GM12878 (cell line): Measurements from ENCODE around the gene CD2. TPM values are rescaled to one million over a fixed set of nuclear protein-coding genes. Genes with fewer than 3 reads are reported as not detected.

Experiments
- ATAC-seq: fragments of 200-7000 bp; cut with Tn5 transposase; 3 replicates; pipeline ENCODE4 v1.9.1; 2020; ENCODE audit warnings: mild to moderate bottlenecking, moderate library complexity
- BruUV-seq: library from RNA; stranded (reverse); fragments of 400-500 nt; replicated peaks from 2 replicates; lab custom pipeline; 2021; lab: Mats Ljungman, UMichigan
- CTCF ChIA-PET: fragments of 300-600 bp; sonication (Branson Sonifier 250); formaldehyde crosslinking; extraction: SDS; loops from one replicate; lab custom pipeline; 2021; ENCODE audit warnings: inconsistent platforms; lab: Yijun Ruan, JAX
- POLR2A ChIA-PET: fragments of 350-600 bp; formaldehyde crosslinking; extraction: SDS; loops from one replicate; lab custom pipeline; 2021; ENCODE audit warnings: inconsistent platforms; lab: Charles Lee
- RAD21 ChIA-PET: fragments of 300-600 bp; sonication (Branson Sonifier 250); formaldehyde crosslinking; loops from one replicate; lab custom pipeline; 2023; ENCODE audit warnings: antibody characterized with exemption; ENCODE audit not compliant: unreplicated experiment; lab: Charles Lee
- SMC1A ChIA-PET: fragments of 300-600 bp; sonication (Branson Sonifier 250); formaldehyde crosslinking; loops from one replicate; lab custom pipeline; 2023; ENCODE audit not compliant: unreplicated experiment, uncharacterized antibody; lab: Charles Lee
- DNase-seq: peaks from one replicate; pipeline ENCODE4 v3.0.0-alpha.2; 2011; ENCODE audit warnings: low read depth, low spot score
- FAIRE-seq: peaks from 3 replicates; lab custom pipeline; 2011; peaks lifted over from hg19 to GRCh38; lab: Jason Lieb, UNC
- H2AFZ ChIP-seq: 2 replicates; pipeline ENCODE4 v1.6.0; 2011; ENCODE audit warnings: low read depth, low read length, control low read depth; ENCODE audit not compliant: control insufficient read depth
- H3K27ac ChIP-seq: 2 replicates; pipeline ENCODE4 v1.5.1; 2011; ENCODE audit warnings: control low read depth; ENCODE audit not compliant: control insufficient read depth, insufficient read depth
- H3K27me3 ChIP-seq, 2 experiments: replicated peaks in 1 of 2; 2 replicates each; pipeline versions ENCODE4 v1.6.0 to v1.6.1; 2011; ENCODE audit warnings: low read length in 1 of 2; ENCODE audit not compliant: control insufficient read depth in 2 of 2, insufficient read depth in 2 of 2
- H3K36me3 ChIP-seq, 2 experiments: 2 replicates each; pipeline ENCODE4 v1.5.1; 2011; ENCODE audit warnings: low read length in 1 of 2; ENCODE audit not compliant: control insufficient read depth in 2 of 2, insufficient read depth in 2 of 2
- H3K4me1 ChIP-seq: 2 replicates; pipeline ENCODE4 v1.6.1; 2011; ENCODE audit warnings: mild to moderate bottlenecking, low read length, moderate library complexity, mixed read lengths; ENCODE audit not compliant: control insufficient read depth, insufficient read depth
- H3K4me2 ChIP-seq: 2 replicates; pipeline ENCODE4 v1.6.0; 2011; ENCODE audit warnings: control low read depth; ENCODE audit not compliant: control insufficient read depth, insufficient read depth
- H3K4me3 ChIP-seq: fragments of 200-600 bp; sonication (generic); 2 replicates; pipeline ENCODE4 v1.5.1; 2016
- H3K79me2 ChIP-seq: 2 replicates; pipeline ENCODE4 v1.6.0; 2011; ENCODE audit warnings: low read length; ENCODE audit not compliant: control insufficient read depth, insufficient read depth
- H3K9ac ChIP-seq: 2 replicates; pipeline ENCODE4 v1.8.0; 2011; ENCODE audit warnings: low read length, control low read depth, mixed read lengths; ENCODE audit not compliant: control insufficient read depth, insufficient read depth
- H3K9me3 ChIP-seq: replicated peaks from 3 replicates; pipeline ENCODE4 v1.5.1; 2011; ENCODE audit warnings: mild to moderate bottlenecking, low read length; ENCODE audit not compliant: control insufficient read depth, insufficient read depth
- H4K20me1 ChIP-seq: 2 replicates; pipeline ENCODE4 v1.6.0; 2011; ENCODE audit not compliant: control insufficient read depth, insufficient read depth
- ATF7 ChIP-seq: fragments of 450-650 bp; IDR thresholded peaks from 2 replicates; pipeline ENCODE4 v1.6.1; 2016; ENCODE audit warnings: low read depth, mild to moderate bottlenecking
- CHD4 ChIP-seq: fragments of 200-600 bp; sonication (generic); IDR thresholded peaks from 2 replicates; pipeline ENCODE4 v1.6.1; 2016; ENCODE audit warnings: mild to moderate bottlenecking
- IRF4 ChIP-seq: IDR thresholded peaks from 2 replicates; pipeline ENCODE4 v1.6.1; 2011; ENCODE audit warnings: low read depth, low read length
- JUNB ChIP-seq: IDR thresholded peaks from 2 replicates; pipeline ENCODE4 v1.6.1; 2016; ENCODE audit warnings: antibody characterized with exemption, mild to moderate bottlenecking
- LARP7 ChIP-seq: fragments of 450-650 bp; IDR thresholded peaks from 2 replicates; pipeline ENCODE4 v1.6.1; 2017; ENCODE audit warnings: mild to moderate bottlenecking
- MYC ChIP-seq: IDR thresholded peaks from 2 replicates; pipeline ENCODE4 v1.6.1; 2011; ENCODE audit warnings: mild to moderate bottlenecking, low read length, moderate library complexity, inconsistent platforms; ENCODE audit not compliant: insufficient read depth, insufficient replicate concordance, insufficient read length, severe bottlenecking
- PML ChIP-seq: IDR thresholded peaks from 2 replicates; pipeline ENCODE4 v1.6.1; 2012; ENCODE audit warnings: low read length, inconsistent platforms
- POLR2AphosphoS2 ChIP-seq: IDR thresholded peaks from 2 replicates; pipeline ENCODE4 v1.6.1; 2011; ENCODE audit warnings: low read depth, mild to moderate bottlenecking, low read length, improper control_type of control experiment, moderate library complexity
- POU2F2 ChIP-seq: IDR thresholded peaks from 3 replicates; pipeline ENCODE4 v1.6.1; 2011; ENCODE audit warnings: low read depth, mild to moderate bottlenecking, low read length, borderline replicate concordance
- SMARCA5 ChIP-seq: fragments of 450-650 bp; IDR thresholded peaks from 2 replicates; pipeline ENCODE4 v1.6.1; 2017; ENCODE audit warnings: mild to moderate bottlenecking
- ZNF622 ChIP-seq: fragments of 450-650 bp; IDR thresholded peaks from 2 replicates; pipeline ENCODE4 v1.6.1; 2017; ENCODE audit warnings: mild to moderate bottlenecking, inconsistent platforms
- WGBS: methylation state at CpG from one replicate; pipeline ENCODE4 v1.1.6; 2016; ENCODE audit warnings: low lambda C conversion rate; ENCODE audit not compliant: insufficient replicate concordance, insufficient coverage; ENCODE audit errors: missing lambda C conversion rate; 5-methylcytosine and 5-hydroxymethylcytosine counted together
- in situ Hi-C: fragments of 300-500 bp; cut with MboI; formaldehyde crosslinking; loops from 9 replicates; pipeline ENCODE4 v1.14.3; 2018; ENCODE audit warnings: mixed read lengths
- intact Hi-C: fragments of 100-400 bp; cut with micrococcal nuclease; formaldehyde crosslinking; loops from one replicate; pipeline ENCODE4 v1.14.2; 2022; ENCODE audit not compliant: unreplicated experiment
- polyA plus RNA-seq, 11 experiments: library from polyadenylated mRNA; depleted of rRNA in 4 of 11; unstranded in 6 of 11; stranded (reverse) in 5 of 11; fragments of >200 nt; fragmentation: Nextera tagmentation in 4 of 11; fragmentation: Illumina TruSeq in 1 of 11; extraction: Ambion mirVana in 4 of 11; extraction: Trizol in 1 of 11; gene quantifications; 1 replicate in 1 of 11; 2 replicates in 10 of 11; pipeline versions ENCODE4 v1.2.1 to v1.2.3, GENCODE V29; 2011 to 2016; ENCODE audit warnings: inconsistent platforms in 2 of 11, missing spikeins in 2 of 11, low read depth in 1 of 11
- total RNA-seq, 4 experiments: library from RNA; depleted of rRNA in 3 of 4; stranded (reverse); fragments of >200 nt in 3 of 4; fragmentation: Illumina TruSeq in 1 of 4; extraction: Trizol in 1 of 4; gene quantifications; 2 replicates each; pipeline versions ENCODE4 v1.2.1 to v1.2.3, GENCODE V29; 2013 to 2021
- TF ChIP-seq, protein P1 (sequence below): fragments of 450-650 bp; IDR thresholded peaks from 2 replicates; pipeline ENCODE4 v1.6.1; 2017; ENCODE audit warnings: mild to moderate bottlenecking, moderate library complexity

Gene CD2
- total and polyA plus RNA-seq, 10 of the 15 experiments (the other 5 are each of a cell fraction or from before 2014, with no cell fraction given): 0.15 to 4.3 (median 2.8) TPM

DNA sequence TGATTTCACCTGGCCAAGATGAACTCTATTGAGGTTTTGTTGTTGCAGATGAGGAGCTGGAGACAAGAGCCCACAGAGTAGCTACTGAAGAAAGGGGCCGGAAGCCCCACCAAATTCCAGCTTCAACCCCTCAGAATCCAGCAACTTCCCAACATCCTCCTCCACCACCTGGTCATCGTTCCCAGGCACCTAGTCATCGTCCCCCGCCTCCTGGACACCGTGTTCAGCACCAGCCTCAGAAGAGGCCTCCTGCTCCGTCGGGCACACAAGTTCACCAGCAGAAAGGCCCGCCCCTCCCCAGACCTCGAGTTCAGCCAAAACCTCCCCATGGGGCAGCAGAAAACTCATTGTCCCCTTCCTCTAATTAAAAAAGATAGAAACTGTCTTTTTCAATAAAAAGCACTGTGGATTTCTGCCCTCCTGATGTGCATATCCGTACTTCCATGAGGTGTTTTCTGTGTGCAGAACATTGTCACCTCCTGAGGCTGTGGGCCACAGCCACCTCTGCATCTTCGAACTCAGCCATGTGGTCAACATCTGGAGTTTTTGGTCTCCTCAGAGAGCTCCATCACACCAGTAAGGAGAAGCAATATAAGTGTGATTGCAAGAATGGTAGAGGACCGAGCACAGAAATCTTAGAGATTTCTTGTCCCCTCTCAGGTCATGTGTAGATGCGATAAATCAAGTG, 14.3 kb downstream of the CD2 start:
- SMC1A ChIA-PET: interaction anchor here (1.0 to 14.5 kb wide), 23 partner anchors 9 to 294 kb away, joined by 3 to 224 read pairs (median 8); partner anchors contain the start of genes CD2 and TTF2
- H2AFZ ChIP-seq: no peak overlapping the region; the same call in 1 of the 2 replicates
- no peak overlapping the region; the same call in 1 of the 2 replicates for H3K4me3 ChIP-seq
- POLR2A ChIA-PET: interaction anchor here (1.2 to 5.9 kb wide), 3 partner anchors 17 to 58 kb away, joined by 3 to 45 read pairs (median 15); no protein-coding TSS in a partner anchor
- intact Hi-C loops (loop anchor here (1.0 to 2.0 kb wide), 2 partner anchors 30 to 48 kb away; no protein-coding TSS in a partner anchor), in situ Hi-C loops (no loop called here)
- RAD21 ChIA-PET: interaction anchor here (0.6 to 12.0 kb wide), 14 partner anchors 14 to 288 kb away, joined by 3 to 176 read pairs (median 6); partner anchors contain the start of gene CD2
- ATAC-seq: no peak
- H3K9ac ChIP-seq: no peak overlapping the region
- H4K20me1 ChIP-seq: no peaks in the 10 kb centered on the region
- no peaks in the 10 kb centered on the region for H3K79me2 ChIP-seq
- H3K27ac ChIP-seq: peak overlapping the region; percentile 40; the same call in 1 of the 2 replicates
- peak overlapping the region; percentile 52 for H3K4me2 ChIP-seq
- 70% methylated on average over 13 of the region's 13 CpGs for WGBS
- no peaks in the 10 kb centered on the region for H3K27me3 ChIP-seq
- H3K36me3 ChIP-seq: no peaks in the 10 kb centered on the region
- FAIRE-seq: no peak
- no peaks in the 10 kb centered on the region; the same call in 2 of the 3 replicates for H3K9me3 ChIP-seq
- no TSS peak for BruUV-seq
- CTCF ChIA-PET: interaction anchor here (0.6 to 12.8 kb wide), 14 partner anchors 10 to 291 kb away, joined by 3 to 120 read pairs (median 7); partner anchors contain the start of gene TTF2
- no peak for TF ChIP-seq IRF4
- peaks cover 24% of the 10 kb centered on the region for H3K4me1 ChIP-seq
- no peak for DNase-seq

DNA sequence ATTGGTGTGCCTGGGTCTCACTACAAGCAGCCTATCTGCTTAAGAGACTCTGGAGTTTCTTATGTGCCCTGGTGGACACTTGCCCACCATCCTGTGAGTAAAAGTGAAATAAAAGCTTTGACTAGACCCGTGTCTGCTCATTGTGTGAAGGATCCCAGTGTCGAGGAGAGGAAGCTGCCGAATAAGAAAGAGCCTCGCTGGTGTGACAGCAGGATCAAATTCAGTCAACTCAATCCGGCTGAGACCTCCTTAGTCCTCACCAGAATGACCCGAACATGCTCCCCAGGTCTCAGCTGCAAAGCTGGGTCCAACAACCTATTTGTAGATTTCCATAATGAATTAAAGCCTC, 14.8 kb downstream of the CD2 start:
- SMC1A ChIA-PET: interaction anchor here (0.6 to 14.5 kb wide), 31 partner anchors 9 to 293 kb away, joined by 3 to 224 read pairs (median 7); partner anchors contain the start of genes CD2 and TTF2
- CTCF ChIA-PET: interaction anchor here (1.2 to 12.8 kb wide), 15 partner anchors 9 to 291 kb away, joined by 3 to 120 read pairs (median 8); partner anchors contain the start of gene TTF2
- POLR2A ChIA-PET: interaction anchor here (0.8 to 5.9 kb wide), 7 partner anchors 10 to 287 kb away, joined by 3 to 45 read pairs (median 5); no protein-coding TSS in a partner anchor
- Histone ChIP-seq H2AFZ (peak overlapping the region; percentile 55), H3K36me3 (no peaks in the 10 kb centered on the region), H3K27ac (peak overlapping the region; percentile 40; the same call in 1 of the 2 replicates), H3K4me1 (peaks cover 21% of the 10 kb centered on the region), H3K79me2 (no peaks in the 10 kb centered on the region), H3K9ac (no peak overlapping the region), H3K4me2 (peak overlapping the region; percentile 52), H3K4me3 (peak overlapping the region; percentile 6; the same call in 1 of the 2 replicates), H3K27me3 (no peaks in the 10 kb centered on the region), H4K20me1 (no peaks in the 10 kb centered on the region), H3K9me3 (no peaks in the 10 kb centered on the region; the same call in 2 of the 3 replicates)
- no peak for DNase-seq
- FAIRE-seq: peak; percentile 13
- peak; percentile 64 for ATAC-seq
- RAD21 ChIA-PET: interaction anchor here (0.6 to 12.0 kb wide), 20 partner anchors 14 to 292 kb away, joined by 3 to 176 read pairs (median 8); partner anchors contain the start of genes CD2 and TTF2
- WGBS: 3% methylated on average over 6 of the region's 6 CpGs
- intact Hi-C loops: loop anchor here (1.0 to 2.0 kb wide), 2 partner anchors 31 to 48 kb away; no protein-coding TSS in a partner anchor
- in situ Hi-C loops: no loop called here
- no TSS peak for BruUV-seq
- no peak for TF ChIP-seq ATF7
- no peak for TF ChIP-seq SMARCA5
- TF ChIP-seq MYC: no peak
- peak; percentile 20; the same call in 1 of the 2 replicates for TF ChIP-seq PML
- TF ChIP-seq POLR2AphosphoS2: no peak
- TF ChIP-seq ZNF622: no peak
- TF ChIP-seq CHD4: no peak
- no peak for TF ChIP-seq LARP7
- TF ChIP-seq, protein P1, sequence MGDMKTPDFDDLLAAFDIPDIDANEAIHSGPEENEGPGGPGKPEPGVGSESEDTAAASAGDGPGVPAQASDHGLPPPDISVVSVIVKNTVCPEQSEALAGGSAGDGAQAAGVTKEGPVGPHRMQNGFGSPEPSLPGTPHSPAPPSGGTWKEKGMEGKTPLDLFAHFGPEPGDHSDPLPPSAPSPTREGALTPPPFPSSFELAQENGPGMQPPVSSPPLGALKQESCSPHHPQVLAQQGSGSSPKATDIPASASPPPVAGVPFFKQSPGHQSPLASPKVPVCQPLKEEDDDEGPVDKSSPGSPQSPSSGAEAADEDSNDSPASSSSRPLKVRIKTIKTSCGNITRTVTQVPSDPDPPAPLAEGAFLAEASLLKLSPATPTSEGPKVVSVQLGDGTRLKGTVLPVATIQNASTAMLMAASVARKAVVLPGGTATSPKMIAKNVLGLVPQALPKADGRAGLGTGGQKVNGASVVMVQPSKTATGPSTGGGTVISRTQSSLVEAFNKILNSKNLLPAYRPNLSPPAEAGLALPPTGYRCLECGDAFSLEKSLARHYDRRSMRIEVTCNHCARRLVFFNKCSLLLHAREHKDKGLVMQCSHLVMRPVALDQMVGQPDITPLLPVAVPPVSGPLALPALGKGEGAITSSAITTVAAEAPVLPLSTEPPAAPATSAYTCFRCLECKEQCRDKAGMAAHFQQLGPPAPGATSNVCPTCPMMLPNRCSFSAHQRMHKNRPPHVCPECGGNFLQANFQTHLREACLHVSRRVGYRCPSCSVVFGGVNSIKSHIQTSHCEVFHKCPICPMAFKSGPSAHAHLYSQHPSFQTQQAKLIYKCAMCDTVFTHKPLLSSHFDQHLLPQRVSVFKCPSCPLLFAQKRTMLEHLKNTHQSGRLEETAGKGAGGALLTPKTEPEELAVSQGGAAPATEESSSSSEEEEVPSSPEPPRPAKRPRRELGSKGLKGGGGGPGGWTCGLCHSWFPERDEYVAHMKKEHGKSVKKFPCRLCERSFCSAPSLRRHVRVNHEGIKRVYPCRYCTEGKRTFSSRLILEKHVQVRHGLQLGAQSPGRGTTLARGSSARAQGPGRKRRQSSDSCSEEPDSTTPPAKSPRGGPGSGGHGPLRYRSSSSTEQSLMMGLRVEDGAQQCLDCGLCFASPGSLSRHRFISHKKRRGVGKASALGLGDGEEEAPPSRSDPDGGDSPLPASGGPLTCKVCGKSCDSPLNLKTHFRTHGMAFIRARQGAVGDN: no peak
- TF ChIP-seq POU2F2: no peak
- 0 out of 2 replicates have a peak, but pooled peaks have one; percentile 42 for TF ChIP-seq JUNB
